Osteoblast (primary cell): ENCODE results near the gene CELSR1. TPM values are rescaled to one million over a fixed set of nuclear protein-coding genes. Genes with fewer than 3 reads are reported as not detected.

Experiments
- DNase-seq: peaks from one replicate; pipeline ENCODE4 v3.0.0; 2011; ENCODE audit warnings: low spot score, mixed read lengths; ENCODE audit not compliant: insufficient read length; ENCODE audit errors: missing footprints
- H2AFZ ChIP-seq: 2 replicates; pipeline ENCODE4 v1.6.0; 2011; ENCODE audit warnings: mild to moderate bottlenecking, low read length
- H3K27ac ChIP-seq: 2 replicates; pipeline ENCODE4 v1.5.1; 2011; ENCODE audit warnings: mild to moderate bottlenecking, low read depth, low read length, moderate library complexity
- H3K27me3 ChIP-seq: 2 replicates; pipeline ENCODE4 v1.6.0; 2012; ENCODE audit warnings: mild to moderate bottlenecking, control low read depth, inconsistent platforms, low read length, moderate library complexity; ENCODE audit not compliant: insufficient read depth
- H3K36me3 ChIP-seq: 2 replicates; pipeline ENCODE4 v1.5.1; 2011; ENCODE audit warnings: mild to moderate bottlenecking, low read length, control low read depth, moderate library complexity; ENCODE audit not compliant: insufficient read depth
- H3K4me1 ChIP-seq: 2 replicates; pipeline ENCODE4 v1.5.1; 2011; ENCODE audit warnings: mild to moderate bottlenecking, low read length, control low read depth, moderate library complexity; ENCODE audit not compliant: insufficient read depth
- H3K4me2 ChIP-seq: 2 replicates; pipeline ENCODE4 v1.6.0; 2011; ENCODE audit warnings: mild to moderate bottlenecking, low read length; ENCODE audit not compliant: insufficient read depth
- H3K4me3 ChIP-seq: fragments of 200-600 bp; sonication (generic); 3 replicates; pipeline ENCODE4 v1.5.1; 2012; ENCODE audit warnings: mild to moderate bottlenecking, low read length, inconsistent platforms; ENCODE audit not compliant: insufficient read depth
- H3K79me2 ChIP-seq: 2 replicates; pipeline ENCODE4 v1.6.0; 2012; ENCODE audit warnings: mild to moderate bottlenecking, low read length, control low read depth, inconsistent platforms; ENCODE audit not compliant: insufficient read depth
- H3K9me3 ChIP-seq: 2 replicates; pipeline ENCODE4 v1.5.1; 2011; ENCODE audit warnings: low read depth, low read length, control low read depth
- H4K20me1 ChIP-seq: 2 replicates; pipeline ENCODE4 v1.6.0; 2012; ENCODE audit warnings: mild to moderate bottlenecking, low read length, control low read depth; ENCODE audit not compliant: insufficient read depth
- total RNA-seq: library from RNA; depleted of rRNA; stranded (reverse); fragments of >200 nt; gene quantifications from 2 replicates; pipeline ENCODE4 v1.2.3, GENCODE V29; 2012
- TF ChIP-seq, protein P1 (sequence below): IDR thresholded peaks from 2 replicates; pipeline ENCODE4 v1.5.1; 2011; ENCODE audit warnings: mild to moderate bottlenecking, low read depth, low read length, moderate library complexity; ENCODE audit errors: extremely low read depth

The CELSR1 gene
- total RNA-seq, 1 donor, result 3.6 TPM

DNA sequence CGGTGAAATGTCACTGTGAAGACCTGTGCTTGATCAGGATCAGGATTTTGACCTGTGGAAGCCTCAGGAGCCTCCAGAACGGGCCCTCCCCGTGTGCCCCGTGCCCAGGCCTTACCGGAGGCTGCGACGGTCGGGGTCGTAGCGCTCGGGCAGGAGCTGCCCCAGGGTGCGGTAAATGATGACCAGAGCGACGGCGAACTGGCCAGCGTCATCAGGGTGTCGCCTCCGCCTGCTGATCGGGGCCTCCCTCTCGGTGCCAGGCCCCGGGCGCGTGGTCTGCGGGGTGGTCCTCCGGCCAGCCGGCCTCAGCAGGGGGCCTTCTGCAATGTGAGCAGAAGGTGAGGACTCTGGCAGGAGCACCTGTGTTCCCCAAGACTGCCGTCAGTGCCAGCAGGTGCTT lies 155.7 kb downstream of the CELSR1 start:
- Histone ChIP-seq H3K27ac (no peak overlapping the region), H3K4me2 (no peak overlapping the region), H3K9me3 (no peaks in the 10 kb centered on the region), H3K36me3 (no peaks in the 10 kb centered on the region), H3K79me2 (no peaks in the 10 kb centered on the region), H2AFZ (no peak overlapping the region), H3K27me3 (peaks cover 6% of the 10 kb centered on the region), H3K4me1 (no peaks in the 10 kb centered on the region), H4K20me1 (no peaks in the 10 kb centered on the region), H3K4me3 (no peak overlapping the region)
- no peak for DNase-seq
- TF ChIP-seq, protein P1, sequence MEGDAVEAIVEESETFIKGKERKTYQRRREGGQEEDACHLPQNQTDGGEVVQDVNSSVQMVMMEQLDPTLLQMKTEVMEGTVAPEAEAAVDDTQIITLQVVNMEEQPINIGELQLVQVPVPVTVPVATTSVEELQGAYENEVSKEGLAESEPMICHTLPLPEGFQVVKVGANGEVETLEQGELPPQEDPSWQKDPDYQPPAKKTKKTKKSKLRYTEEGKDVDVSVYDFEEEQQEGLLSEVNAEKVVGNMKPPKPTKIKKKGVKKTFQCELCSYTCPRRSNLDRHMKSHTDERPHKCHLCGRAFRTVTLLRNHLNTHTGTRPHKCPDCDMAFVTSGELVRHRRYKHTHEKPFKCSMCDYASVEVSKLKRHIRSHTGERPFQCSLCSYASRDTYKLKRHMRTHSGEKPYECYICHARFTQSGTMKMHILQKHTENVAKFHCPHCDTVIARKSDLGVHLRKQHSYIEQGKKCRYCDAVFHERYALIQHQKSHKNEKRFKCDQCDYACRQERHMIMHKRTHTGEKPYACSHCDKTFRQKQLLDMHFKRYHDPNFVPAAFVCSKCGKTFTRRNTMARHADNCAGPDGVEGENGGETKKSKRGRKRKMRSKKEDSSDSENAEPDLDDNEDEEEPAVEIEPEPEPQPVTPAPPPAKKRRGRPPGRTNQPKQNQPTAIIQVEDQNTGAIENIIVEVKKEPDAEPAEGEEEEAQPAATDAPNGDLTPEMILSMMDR, result no peak

DNA sequence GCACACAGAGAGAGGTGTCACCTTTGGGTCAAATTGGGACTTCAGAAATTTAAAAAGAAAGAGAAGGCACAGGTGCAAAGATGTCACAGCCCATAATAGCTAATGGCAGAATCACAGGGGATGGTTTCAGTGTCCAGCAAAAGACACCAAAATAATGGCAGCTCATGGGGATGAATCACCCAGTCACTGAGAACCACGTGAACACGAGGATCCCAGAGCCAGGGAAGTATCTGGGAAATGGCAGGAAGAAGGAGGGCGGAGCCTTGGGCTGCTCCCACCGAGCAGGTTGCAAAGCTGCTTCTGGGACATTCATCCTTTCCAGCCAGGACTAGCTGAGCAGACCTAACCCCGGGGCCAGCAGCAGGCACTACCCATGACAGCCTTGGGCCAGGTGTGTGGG lies 156.3 kb downstream of the CELSR1 start:
- Histone ChIP-seq H3K27me3 (peaks cover 6% of the 10 kb centered on the region), H3K27ac (no peak overlapping the region), H2AFZ (no peak overlapping the region), H3K4me3 (no peak overlapping the region), H3K9me3 (no peaks in the 10 kb centered on the region), H3K4me2 (no peak overlapping the region), H3K79me2 (no peaks in the 10 kb centered on the region), H4K20me1 (no peaks in the 10 kb centered on the region), H3K36me3 (no peaks in the 10 kb centered on the region), H3K4me1 (no peaks in the 10 kb centered on the region)
- DNase-seq, result no peak
- TF ChIP-seq, protein P1, result no peak

DNA sequence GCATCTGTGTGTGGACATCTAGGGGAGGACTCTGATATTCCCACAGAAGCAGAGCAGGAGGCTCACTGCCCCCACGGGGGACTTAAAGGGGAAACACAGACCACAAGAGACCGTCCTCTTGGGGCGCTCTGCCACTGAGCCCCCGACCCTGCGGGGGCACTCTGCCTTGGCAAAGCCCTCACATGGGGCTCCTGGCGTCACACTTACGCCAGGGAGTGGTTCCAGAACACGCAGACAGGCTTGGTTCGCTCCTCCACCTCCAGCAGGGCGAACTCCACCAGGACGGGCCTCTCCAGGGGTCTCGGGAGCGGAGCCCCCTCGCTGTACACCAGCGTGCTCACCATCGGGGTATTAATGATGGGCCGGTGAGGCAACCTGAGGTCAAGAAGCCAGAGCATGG lies 156.8 kb downstream of the CELSR1 start:
- DNase-seq, result no peak
- Histone ChIP-seq H3K27ac (no peak overlapping the region), H3K36me3 (no peaks in the 10 kb centered on the region), H3K79me2 (no peaks in the 10 kb centered on the region), H3K9me3 (no peaks in the 10 kb centered on the region), H3K4me2 (no peak overlapping the region), H3K4me1 (no peaks in the 10 kb centered on the region), H3K27me3 (peaks cover 6% of the 10 kb centered on the region), H4K20me1 (no peaks in the 10 kb centered on the region), H2AFZ (no peak overlapping the region), H3K4me3 (no peak overlapping the region)
- TF ChIP-seq, protein P1, result no peak

DNA sequence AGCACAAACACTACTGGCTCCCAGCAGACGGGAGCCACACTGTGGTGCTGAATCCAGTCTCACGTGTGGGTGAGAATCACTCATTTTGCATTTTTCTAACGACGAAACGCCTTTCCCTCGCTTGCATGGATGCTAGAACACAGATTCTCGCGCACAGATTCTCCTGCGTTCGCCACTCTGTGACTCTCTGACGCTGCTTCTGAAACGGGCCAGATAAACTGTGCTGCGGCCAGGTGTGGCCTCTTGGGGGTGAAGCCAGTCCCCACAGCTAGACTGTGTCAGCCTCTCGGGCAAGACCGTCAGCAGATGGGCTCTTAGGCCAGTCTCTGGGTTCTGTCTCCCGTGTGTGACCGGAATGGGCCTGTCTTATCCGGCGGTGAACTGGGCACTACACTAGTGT lies 157.4 kb downstream of the CELSR1 start:
- Histone ChIP-seq H3K36me3 (no peaks in the 10 kb centered on the region), H3K27me3 (peaks cover 6% of the 10 kb centered on the region), H3K27ac (no peak overlapping the region), H3K4me2 (no peak overlapping the region), H2AFZ (no peak overlapping the region), H3K79me2 (no peaks in the 10 kb centered on the region), H3K9me3 (no peaks in the 10 kb centered on the region), H4K20me1 (no peaks in the 10 kb centered on the region), H3K4me1 (no peaks in the 10 kb centered on the region), H3K4me3 (no peak overlapping the region)
- TF ChIP-seq, protein P1, result no peak
- DNase-seq, result no peak
